K562 (cell line): ENCODE results near the gene CHD3.

Source experiments
- CTCF ChIP-seq, 3 experiments: IDR thresholded peaks in 2 of 3; conservative IDR thresholded peaks in 1 of 3; 2 replicates each; pipeline ENCODE4 v1.5.1; 2011 to 2012; ENCODE audit warnings: low read length in 3 of 3, mild to moderate bottlenecking in 3 of 3, control low read depth in 2 of 3, improper control_type of control experiment in 1 of 3, inconsistent platforms in 1 of 3, low read depth in 1 of 3, mixed read lengths in 1 of 3, moderate library complexity in 1 of 3; ENCODE audit not compliant: insufficient read depth in 2 of 3
- ZZZ3 ChIP-seq: fragments of 450-650 bp; IDR thresholded peaks from 2 replicates; pipeline ENCODE4 v1.6.1; 2016; ENCODE audit warnings: antibody characterized with exemption, mild to moderate bottlenecking, moderate library complexity

GRCh38 chr17:7859028-7859427 lies 29.6 kb upstream of the CHD3 start:
- TF ChIP-seq CTCF (IDR thresholded peaks at IDR 0.05 in 2 of 3, conservative IDR thresholded peaks at IDR 0.05 in 1 of 3; ENCODE audit: insufficient read depth in 2 of 3, low read depth in 1 of 3, low read length in 3 of 3) (no peak), ZZZ3 (no peak)
